ENCODE measurements around the gene GPR137B.

GRCh38 chr1:236201786-236202185 lies 59.4 kb downstream of the GPR137B start:
- no peak for TF ChIP-seq CTCF (IDR thresholded peaks at IDR 0.05; ENCODE audit: poor library complexity, severe bottlenecking)
- TF ChIP-seq POLR2AphosphoS5 (IDR thresholded peaks at IDR 0.05): no peak
- TF ChIP-seq EZH2 (IDR thresholded peaks at IDR 0.05; ENCODE audit: borderline replicate concordance, insufficient read depth, low read length, poor library complexity, severe bottlenecking): no peak
